Stimulated activated CD4-positive, alpha-beta T cell treated with anti-CD3 and anti-CD28 coated beads, Interleukin-1b, Interleukin-23, amount 100 ng/mL, for 24 hours (primary cell): ENCODE measurements around the gene TCF25.
"Not testable (repeated sequence)": the region's sequence is repeated elsewhere in the genome, so short reads cannot be mapped to it uniquely, and the experiment has no call there.

Experiments
- DNase-seq, 4 experiments: peaks; one replicate each; pipeline ENCODE4 v3.0.0-alpha.2; 2020; ENCODE audit warnings: low read depth in 4 of 4, low spot score in 1 of 4

The TCF25 gene

GRCh38 chr16:89871895-89872294 lies 1.5 kb upstream of the TCF25 start:
- DNase-seq: no peak

- DNase-seq: peak; percentile 91 to 98 (median 95)
Measured at GRCh38 chr16:89873972-89874689, 739 bp downstream of the TCF25 start.

- not testable (repeated sequence) for DNase-seq
Measured at GRCh38 chr16:89879123-89879522, 5.7 kb downstream of the TCF25 start.

GRCh38 chr16:89880477-89881367 lies 7.3 kb downstream of the TCF25 start:
- no peak for DNase-seq

- no peak for DNase-seq
Measured at GRCh38 chr16:89881368-89881730, 8.0 kb downstream of the TCF25 start.

GRCh38 chr16:89883346-89884040 lies 10.1 kb downstream of the TCF25 start:
- no peak for DNase-seq

- DNase-seq: no peak
Measured at GRCh38 chr16:89884041-89884421, 10.6 kb downstream of the TCF25 start.

GRCh38 chr16:89887243-89887642 lies 13.9 kb downstream of the TCF25 start:
- no peak for DNase-seq

GRCh38 chr16:89890200-89890599 lies 16.8 kb downstream of the TCF25 start:
- peak in 2 of 4 experiments; percentile 17 to 24 for DNase-seq

GRCh38 chr16:89890886-89891657 lies 17.7 kb downstream of the TCF25 start:
- no peak for DNase-seq

GRCh38 chr16:89892055-89892630 lies 18.8 kb downstream of the TCF25 start:
- no peak for DNase-seq

- DNase-seq: no peak
Measured at GRCh38 chr16:89892635-89893034, 19.2 kb downstream of the TCF25 start.

GRCh38 chr16:89893642-89894548 lies 20.5 kb downstream of the TCF25 start:
- no peak for DNase-seq

- DNase-seq: no peak
Measured at GRCh38 chr16:89895482-89896250, 22.3 kb downstream of the TCF25 start.

- no peak for DNase-seq
Measured at GRCh38 chr16:89897204-89897603, 23.8 kb downstream of the TCF25 start.

GRCh38 chr16:89898201-89898967 lies 25.0 kb downstream of the TCF25 start:
- no peak for DNase-seq

- no peak for DNase-seq
Measured at GRCh38 chr16:89899879-89900481, 26.6 kb downstream of the TCF25 start.

GRCh38 chr16:89900885-89901284 lies 27.5 kb downstream of the TCF25 start:
- DNase-seq: no peak
